Heart right ventricle (tissue), 16 donors: ENCODE data around the gene WDR54. TPM values are rescaled to one million over a fixed set of nuclear protein-coding genes. Genes with fewer than 3 reads are reported as not detected.

Experiments
- ATAC-seq, 8 donors: fragments of 200-7000 bp; cut with Tn5 transposase; one replicate each; pipeline ENCODE4 v1.9.1; 2020; ENCODE audit warnings: mild to moderate bottlenecking in 8 of 8, moderate library complexity in 8 of 8, moderate number of reproducible peaks in 1 of 8
- DNase-seq, 2 donors: peaks; one replicate each; pipeline ENCODE4 v3.0.0-alpha.2; 2020
- H3K27ac ChIP-seq, 10 donors: fragments of 200-600 bp; sonication (generic) in 2 of 10; one replicate each; pipeline versions ENCODE4 v1.5.0 to v1.8.0; 2020 to 2022; ENCODE audit warnings: mild to moderate bottlenecking in 3 of 10
- H3K27me3 ChIP-seq, 7 donors: fragments of 200-600 bp; one replicate each; pipeline ENCODE4 v1.8.0; 2021 to 2022; ENCODE audit warnings: mild to moderate bottlenecking in 2 of 7
- H3K36me3 ChIP-seq, 9 donors: fragments of 200-600 bp; sonication (generic) in 1 of 9; one replicate each; pipeline versions ENCODE4 v1.5.0 to v1.8.0; 2020 to 2022; ENCODE audit warnings: mild to moderate bottlenecking in 2 of 9
- H3K4me1 ChIP-seq, 9 donors: fragments of 200-600 bp; sonication (generic) in 1 of 9; one replicate each; pipeline versions ENCODE4 v1.5.0 to v1.8.0; 2020 to 2022; ENCODE audit warnings: mild to moderate bottlenecking in 4 of 9
- H3K4me3 ChIP-seq, 10 donors: fragments of 200-600 bp; sonication (generic) in 2 of 10; one replicate each; pipeline versions ENCODE4 v1.5.0 to v1.8.0; 2020 to 2022; ENCODE audit warnings: mild to moderate bottlenecking in 7 of 10, moderate library complexity in 2 of 10
- H3K9me3 ChIP-seq, 11 donors: fragments of 200-600 bp in 10 of 11; sonication (generic) in 2 of 11; one replicate each; pipeline versions ENCODE4 v1.5.0 to v1.8.0; 2013 to 2022; ENCODE audit warnings: mild to moderate bottlenecking in 2 of 11, control low read depth in 1 of 11, moderate library complexity in 1 of 11
- WGBS, 2 donors: extraction: QIAGEN DNeasy Blood & Tissue Kit; methylation state at CpG; one replicate each; pipeline ENCODE4 v1.1.7; 2013; ENCODE audit warnings: inconsistent platforms in 1 of 2; 5-methylcytosine and 5-hydroxymethylcytosine counted together
- intact Hi-C, 10 donors: fragments of 100-400 bp; cut with DNase I; formaldehyde crosslinking; loops; one replicate each; pipeline versions ENCODE4 v1.11.1 to v1.14.2; 2022
- polyA plus RNA-seq, 2 donors: library from polyadenylated mRNA; stranded (reverse); fragments of 200-250 nt; gene quantifications; one replicate each; pipeline ENCODE4 v1.2.3, GENCODE V29; 2013
- total RNA-seq, 10 donors: library from RNA; stranded (reverse); fragmentation: NEBNext Ultra II Directional in 3 of 10; extraction: Animal tissue kit (Norgen Biotek cat#: 25700) in 3 of 10; gene quantifications; one replicate each; pipeline versions ENCODE4 v1.2.1 to v1.2.4, GENCODE V29; 2021 to 2023
- TF ChIP-seq, protein P1 (sequence below), 9 donors: fragments of 200-600 bp; sonication (generic) in 2 of 9; IDR thresholded peaks; one replicate each; pipeline versions ENCODE4 v1.5.0 to v1.8.0; 2021 to 2022; ENCODE audit warnings: antibody characterized with exemption in 9 of 9, mild to moderate bottlenecking in 5 of 9, moderate library complexity in 1 of 9
- donor health status: Arrhythmogenic right ventricular cardiomyopathy.
- donor health status: ischemic (EF 13 %, LVEDD 7.1; RV severe dilation, severe dysfunction).
- donor health status: healthy with polysubstance abuse.
- donor health status: DM: no; HTN: yes; CAD: no.
- donor health status: DM: no; HTN: no; CAD: no.
- donor health status: ischemic (EF 25% LVEDD 6.9; RV normal size, moderate dysfunction).
- donor health status: ischemic (EF 25% LVEDD 5.7; RV mildly dilated, moderate dysfunction).
- donor health status: healthy.
- donor health status: DM: yes; HTN: yes; CAD: no.
- donor health status: Ischemic cardiomyopathy.
- donor health status: ischemic (EF 35%, LVEDD 5.7; RV mildly dilated, moderate dysfunction).
- donor health status: nonischemic (EF 11% LVEDD 7.7; RV severe dilation, severe dysfunction).
- donor health status: DM: yes; HTN: yes; CAD: no.
- donor health status: PGD.
- donor health status: ischemic (EF 29% LVEDD 5.4; RV normal size, mild dysfunction).
- donor health status: nonischemic (EF 23%, LVEDD 6.1; RV moderate dilation, normal function).

Gene WDR54
- total and polyA plus RNA-seq, 12 donors = 1.1 to 8.7 (median 2.7) TPM

DNA sequence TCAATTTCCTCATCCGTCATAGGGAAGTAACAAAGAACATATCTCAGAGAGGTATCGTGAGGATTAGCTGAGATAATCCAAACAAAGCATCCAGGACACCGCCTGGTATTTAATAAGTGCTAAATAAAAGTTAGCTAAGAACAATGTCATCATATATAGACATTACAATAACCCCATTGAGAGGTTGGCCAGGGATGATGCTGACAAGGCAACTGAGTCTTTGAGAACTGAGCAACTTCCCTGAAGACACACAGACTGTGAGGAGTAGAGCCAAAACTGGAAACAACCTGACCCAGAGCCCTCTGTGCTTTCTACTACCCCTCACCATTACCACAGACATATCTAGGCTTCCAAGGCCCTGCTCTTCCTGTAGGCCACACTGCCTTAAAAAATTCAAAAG is 39.8 kb upstream of the WDR54 start:
- ATAC-seq = no peak

DNA sequence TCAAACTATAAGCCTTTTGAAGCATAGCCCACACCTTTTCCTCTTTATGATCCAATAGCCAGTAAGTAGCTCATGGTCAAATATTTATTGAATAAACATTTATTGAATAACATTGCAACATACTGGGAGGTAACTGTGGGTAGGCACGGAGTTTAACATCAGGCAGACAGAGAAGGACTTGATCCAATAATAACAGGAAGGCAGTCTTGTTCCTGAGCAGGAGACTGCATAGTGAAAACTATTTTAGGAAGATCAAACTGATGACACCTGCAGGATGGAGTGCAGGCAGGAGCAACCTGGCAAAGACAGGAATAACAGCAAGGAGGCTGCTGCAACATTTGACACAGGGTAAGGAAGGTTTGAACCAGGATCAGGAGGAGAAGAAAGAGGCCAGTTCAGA is 38.3 kb upstream of the WDR54 start:
- intact Hi-C loops = no loop called here
- Histone ChIP-seq H3K36me3 (peaks cover 0 to 24% (median 0%) of the 10 kb centered on the region in 9 donors), H3K4me3 (no peak overlapping the region), H3K9me3 (no peaks in the 10 kb centered on the region), H3K4me1 (peaks cover 14 to 100% (median 88%) of the 10 kb centered on the region in 9 donors), H3K27me3 (no peaks in the 10 kb centered on the region), H3K27ac (peak overlapping the region in 7 of 10 donors; percentile 16 to 70 (median 46))
- ATAC-seq (peak in 4 of 8 donors; percentile 14 to 40 (median 23)), DNase-seq (no peak)
- TF ChIP-seq, protein P1, sequence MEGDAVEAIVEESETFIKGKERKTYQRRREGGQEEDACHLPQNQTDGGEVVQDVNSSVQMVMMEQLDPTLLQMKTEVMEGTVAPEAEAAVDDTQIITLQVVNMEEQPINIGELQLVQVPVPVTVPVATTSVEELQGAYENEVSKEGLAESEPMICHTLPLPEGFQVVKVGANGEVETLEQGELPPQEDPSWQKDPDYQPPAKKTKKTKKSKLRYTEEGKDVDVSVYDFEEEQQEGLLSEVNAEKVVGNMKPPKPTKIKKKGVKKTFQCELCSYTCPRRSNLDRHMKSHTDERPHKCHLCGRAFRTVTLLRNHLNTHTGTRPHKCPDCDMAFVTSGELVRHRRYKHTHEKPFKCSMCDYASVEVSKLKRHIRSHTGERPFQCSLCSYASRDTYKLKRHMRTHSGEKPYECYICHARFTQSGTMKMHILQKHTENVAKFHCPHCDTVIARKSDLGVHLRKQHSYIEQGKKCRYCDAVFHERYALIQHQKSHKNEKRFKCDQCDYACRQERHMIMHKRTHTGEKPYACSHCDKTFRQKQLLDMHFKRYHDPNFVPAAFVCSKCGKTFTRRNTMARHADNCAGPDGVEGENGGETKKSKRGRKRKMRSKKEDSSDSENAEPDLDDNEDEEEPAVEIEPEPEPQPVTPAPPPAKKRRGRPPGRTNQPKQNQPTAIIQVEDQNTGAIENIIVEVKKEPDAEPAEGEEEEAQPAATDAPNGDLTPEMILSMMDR (IDR thresholded peaks at IDR 0.05) = no peak
- WGBS, 2 donors = 5 to 9% methylated on average over 1 of the region's 1 CpG

More for the DNA sequence above, 39.8 kb upstream of the WDR54 start:
- Histone ChIP-seq H3K9me3 (no peaks in the 10 kb centered on the region), H3K4me3 (no peak overlapping the region), H3K36me3 (peaks cover 0 to 39% (median 14%) of the 10 kb centered on the region in 9 donors), H3K4me1 (peaks cover 14 to 90% (median 75%) of the 10 kb centered on the region in 9 donors), H3K27me3 (no peaks in the 10 kb centered on the region), H3K27ac (peak overlapping the region in 5 of 10 donors; percentile 26 to 70 (median 35))
- 93 to 94% methylated on average over 3 of the region's 3 CpGs for WGBS, 2 donors
- TF ChIP-seq, protein P1 (IDR thresholded peaks at IDR 0.05) = no peak
- intact Hi-C loops = no loop called here
- no peak for DNase-seq

DNA sequence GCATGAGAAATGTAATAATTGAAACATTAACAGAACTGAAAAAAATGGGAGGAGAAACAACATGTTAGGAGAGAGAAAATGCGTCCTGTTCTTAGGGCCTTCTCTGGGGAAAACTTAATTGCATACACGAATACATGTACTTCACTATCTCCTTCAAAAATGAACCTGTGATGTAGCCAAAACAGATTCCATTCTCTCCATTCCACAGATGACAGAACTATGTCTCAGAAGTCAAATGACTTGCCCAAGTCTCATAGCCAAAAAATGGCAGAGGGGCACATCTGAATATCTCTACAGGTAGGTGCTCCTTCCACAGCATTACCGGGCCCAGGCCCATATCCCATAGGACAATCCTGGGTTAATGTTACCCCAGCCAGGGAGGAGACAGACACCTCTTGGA is 37.5 kb upstream of the WDR54 start:
- no peak for ATAC-seq
- no peak for DNase-seq
- Histone ChIP-seq H3K36me3 (peaks cover 0 to 24% (median 0%) of the 10 kb centered on the region in 9 donors), H3K4me3 (no peak overlapping the region), H3K27me3 (no peaks in the 10 kb centered on the region), H3K27ac (peak overlapping the region in 5 of 10 donors; percentile 42 to 70 (median 57)), H3K4me1 (peaks cover 14 to 100% (median 89%) of the 10 kb centered on the region in 9 donors), H3K9me3 (no peaks in the 10 kb centered on the region)
- TF ChIP-seq, protein P1 (IDR thresholded peaks at IDR 0.05) = no peak
- 56 to 59% methylated on average over 3 of the region's 3 CpGs for WGBS, 2 donors
- intact Hi-C loops = no loop called here

DNA sequence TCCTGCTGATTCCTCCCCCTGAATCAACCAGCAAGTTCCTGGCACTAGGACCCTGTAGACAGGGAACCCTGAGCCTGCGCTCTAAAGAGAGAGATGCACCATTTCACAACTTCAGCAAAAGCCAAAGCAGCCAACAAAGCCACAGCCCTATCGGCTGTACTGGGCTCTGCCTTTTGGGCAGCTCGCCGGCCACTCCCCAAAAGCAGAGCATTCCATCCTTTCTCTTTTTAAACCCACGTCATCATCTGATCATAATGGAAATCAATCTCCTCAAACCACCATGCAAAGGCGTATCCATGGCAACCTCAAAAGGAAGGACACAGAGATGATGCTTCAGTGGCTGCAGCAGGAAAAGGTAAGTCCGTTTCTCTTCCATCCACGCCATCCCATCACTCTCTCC is 36.1 kb upstream of the WDR54 start:
- no peaks in the 10 kb centered on the region for H3K27me3 ChIP-seq
- intact Hi-C loops = no loop called here
- peak in 1 of 8 donors; percentile 43 for ATAC-seq
- no peak overlapping the region for H3K4me3 ChIP-seq
- H3K27ac ChIP-seq = peak overlapping the region in 3 of 10 donors; percentile 13 to 70 (median 57)
- H3K9me3 ChIP-seq = no peaks in the 10 kb centered on the region
- peaks cover 0 to 24% (median 0%) of the 10 kb centered on the region in 9 donors for H3K36me3 ChIP-seq
- DNase-seq = no peak
- TF ChIP-seq, protein P1 (IDR thresholded peaks at IDR 0.05) = no peak
- peaks cover 12 to 100% (median 89%) of the 10 kb centered on the region in 9 donors for H3K4me1 ChIP-seq
- WGBS, 2 donors = 80 to 84% methylated on average over 8 of the region's 8 CpGs
